Sigmoid colon (tissue), 7 donors: ENCODE results near the gene G6PC1. TPM values are rescaled to one million over a fixed set of nuclear protein-coding genes. Genes with fewer than 3 reads are reported as not detected.
"Not testable (repeated sequence)": the region's sequence is repeated elsewhere in the genome, so short reads cannot be mapped to it uniquely, and the experiment has no call there.

Experiments
- DNase-seq: peaks from one replicate; pipeline ENCODE4 v3.0.0-alpha.2; 2019
- H3K27ac ChIP-seq, 4 donors: fragments of 200-600 bp; sonication (generic); one replicate each; pipeline ENCODE4 v1.5.1; 2016 to 2019; ENCODE audit warnings: mild to moderate bottlenecking in 1 of 4
- H3K27me3 ChIP-seq, 3 donors: fragments of 200-600 bp; sonication (generic); one replicate each; pipeline ENCODE4 v1.5.1; 2019; ENCODE audit warnings: mild to moderate bottlenecking in 1 of 3
- H3K36me3 ChIP-seq, 4 donors: fragments of 200-600 bp; sonication (generic); one replicate each; pipeline ENCODE4 v1.5.1; 2016 to 2019
- H3K4me1 ChIP-seq, 4 donors: fragments of 200-600 bp; sonication (generic); one replicate each; pipeline ENCODE4 v1.5.1; 2017 to 2019
- H3K4me3 ChIP-seq, 4 donors: fragments of 200-600 bp; sonication (generic); one replicate each; pipeline ENCODE4 v1.5.1; 2017 to 2019; ENCODE audit warnings: mild to moderate bottlenecking in 2 of 4, moderate library complexity in 1 of 4
- H3K9me3 ChIP-seq, 4 donors: fragments of 200-600 bp in 3 of 4; sonication (generic) in 3 of 4; one replicate each; pipeline versions ENCODE4 v1.5.1 to v1.6.1; 2013 to 2019
- CTCF ChIP-seq, 4 experiments: fragments of 450-650 bp in 3 of 4; fragments of 200-600 bp in 1 of 4; IDR thresholded peaks; one replicate each; pipeline ENCODE4 v1.5.1; 2016 to 2019; ENCODE audit warnings: antibody characterized with exemption in 4 of 4, mild to moderate bottlenecking in 3 of 4, moderate library complexity in 2 of 4
- EP300 ChIP-seq, 4 donors: sonication (generic); formaldehyde crosslinking; IDR thresholded peaks; one replicate each; pipeline ENCODE4 v1.6.1; 2017; ENCODE audit warnings: antibody characterized with exemption in 4 of 4
- POLR2A ChIP-seq, 2 donors: fragments of 450-650 bp; IDR thresholded peaks; one replicate each; pipeline ENCODE4 v1.6.1; 2016; ENCODE audit warnings: antibody characterized with exemption in 2 of 2, mild to moderate bottlenecking in 2 of 2, moderate library complexity in 2 of 2
- POLR2AphosphoS5 ChIP-seq, 4 donors: sonication (generic); formaldehyde crosslinking; IDR thresholded peaks; one replicate each; pipeline ENCODE4 v1.6.1; 2017; ENCODE audit warnings: antibody characterized with exemption in 4 of 4
- WGBS, 2 donors: extraction: QIAGEN DNeasy Blood & Tissue Kit; methylation state at CpG; one replicate each; pipeline ENCODE4 v1.1.7; 2013; 5-methylcytosine and 5-hydroxymethylcytosine counted together
- intact Hi-C: fragments of 100-400 bp; cut with DNase I; formaldehyde crosslinking; loops from one replicate; pipeline ENCODE4 v1.15.1; 2023
- polyA plus RNA-seq, 3 donors: library from polyadenylated mRNA; stranded (reverse); fragments of 200-250 nt; gene quantifications; one replicate each; pipeline ENCODE4 v1.2.3, GENCODE V29; 2013
- total RNA-seq, 4 donors: library from RNA; depleted of rRNA; stranded (reverse); fragments of >200 nt; gene quantifications; one replicate each; pipeline ENCODE4 v1.1.0, GENCODE V29; 2016
- donor health status: healthy with polysubstance abuse.
- donor health status: Bipolar disorder and iron deficiency.
- donor health status: healthy.

Gene G6PC1
- total and polyA plus RNA-seq, 7 donors: 0.23 TPM; not detected in 6

- Histone ChIP-seq H3K4me3 (no peak overlapping the region), H3K27ac (no peak overlapping the region), H3K9me3 (no peaks in the 10 kb centered on the region), H3K4me1 (no peaks in the 10 kb centered on the region), H3K36me3 (peaks cover 0 to 8% (median 1%) of the 10 kb centered on the region in 4 donors), H3K27me3 (no peaks in the 10 kb centered on the region)
- 14 to 54% methylated on average over 13 of the region's 13 CpGs for WGBS, 2 donors
- no peak for DNase-seq
- intact Hi-C loops: no loop called here
- TF ChIP-seq CTCF (IDR thresholded peaks at IDR 0.05) (no peak), POLR2AphosphoS5 (IDR thresholded peaks at IDR 0.05) (no peak), EP300 (IDR thresholded peaks at IDR 0.05) (no peak), POLR2A (IDR thresholded peaks at IDR 0.05) (no peak)
These were observed 22.3 kb upstream of the G6PC1 start for GRCh38 chr17:42878123-42878880.

GRCh38 chr17:42878924-42879595 lies 21.5 kb upstream of the G6PC1 start:
- H3K27me3 ChIP-seq: no peaks in the 10 kb centered on the region
- H3K4me1 ChIP-seq: no peaks in the 10 kb centered on the region
- WGBS, 2 donors: 71 to 84% methylated on average over 8 of the region's 8 CpGs
- TF ChIP-seq EP300 (IDR thresholded peaks at IDR 0.05) (no peak), POLR2A (IDR thresholded peaks at IDR 0.05) (no peak), POLR2AphosphoS5 (IDR thresholded peaks at IDR 0.05) (no peak)
- H3K9me3 ChIP-seq: no peaks in the 10 kb centered on the region
- no peak overlapping the region for H3K27ac ChIP-seq
- intact Hi-C loops: no loop called here
- no peak overlapping the region for H3K4me3 ChIP-seq
- peaks cover 0 to 7% (median 0%) of the 10 kb centered on the region in 4 donors for H3K36me3 ChIP-seq
- no peak for DNase-seq

GRCh38 chr17:42879596-42879985 lies 21.0 kb upstream of the G6PC1 start:
- Histone ChIP-seq H3K27me3 (no peaks in the 10 kb centered on the region), H3K4me1 (no peaks in the 10 kb centered on the region), H3K27ac (no peak overlapping the region), H3K9me3 (no peaks in the 10 kb centered on the region), H3K4me3 (no peak overlapping the region), H3K36me3 (peaks cover 0 to 7% (median 0%) of the 10 kb centered on the region in 4 donors)
- DNase-seq: no peak
- intact Hi-C loops: no loop called here
- TF ChIP-seq POLR2A (IDR thresholded peaks at IDR 0.05): no peak
- no peak for TF ChIP-seq CTCF (IDR thresholded peaks at IDR 0.05)
- no peak for TF ChIP-seq EP300 (IDR thresholded peaks at IDR 0.05)
- no peak for TF ChIP-seq POLR2AphosphoS5 (IDR thresholded peaks at IDR 0.05)
- WGBS, 2 donors: 37 to 69% methylated on average over 6 of the region's 6 CpGs

GRCh38 chr17:42880776-42881310 lies 19.8 kb upstream of the G6PC1 start:
- Histone ChIP-seq H3K4me3 (no peak overlapping the region), H3K27me3 (no peaks in the 10 kb centered on the region), H3K4me1 (no peaks in the 10 kb centered on the region), H3K27ac (no peak overlapping the region), H3K9me3 (no peaks in the 10 kb centered on the region), H3K36me3 (peaks cover 0 to 7% (median 0%) of the 10 kb centered on the region in 4 donors)
- 80 to 84% methylated on average over 5 of the region's 5 CpGs for WGBS, 2 donors
- TF ChIP-seq EP300 (IDR thresholded peaks at IDR 0.05) (no peak), POLR2AphosphoS5 (IDR thresholded peaks at IDR 0.05) (no peak), POLR2A (IDR thresholded peaks at IDR 0.05) (no peak), CTCF (IDR thresholded peaks at IDR 0.05) (no peak)
- intact Hi-C loops: no loop called here
- DNase-seq: no peak

GRCh38 chr17:42881706-42882105 lies 18.9 kb upstream of the G6PC1 start:
- H3K4me1 ChIP-seq, H3K27ac ChIP-seq, H3K36me3 ChIP-seq, DNase-seq, intact Hi-C loops, H3K9me3 ChIP-seq, H3K27me3 ChIP-seq, H3K4me3 ChIP-seq: not testable (repeated sequence)
- WGBS, 2 donors: 95% methylated on average over 6 of the region's 6 CpGs
